Loucy (cell line): ENCODE data around the gene IL18RAP.
A peak's percentile ranks its signal among the peaks of the same experiment; 100 is the strongest.

Source experiments
- H2AFZ ChIP-seq: fragments of 200-600 bp; sonication (generic); 2 replicates; pipeline ENCODE4 v1.6.0; 2016; ENCODE audit warnings: antibody characterized with exemption, mild to moderate bottlenecking, low read length, moderate library complexity
- H3F3A ChIP-seq: fragments of 200-600 bp; 2 replicates; pipeline ENCODE4 v1.6.0; 2016; ENCODE audit warnings: antibody characterized with exemption, low read depth, mild to moderate bottlenecking
- H3K27me3 ChIP-seq: fragments of 200-600 bp; sonication (generic); 2 replicates; pipeline ENCODE4 v1.6.1; 2014; ENCODE audit warnings: low read length, mild to moderate bottlenecking; ENCODE audit not compliant: insufficient read depth, poor library complexity, severe bottlenecking
- H3K36me3 ChIP-seq: fragments of 200-600 bp; sonication (generic); 2 replicates; pipeline ENCODE4 v1.6.1; 2016; ENCODE audit warnings: low read length; ENCODE audit not compliant: insufficient read depth
- H3K4me1 ChIP-seq: fragments of 200-600 bp; sonication (generic); 2 replicates; pipeline ENCODE4 v1.5.1; 2014; ENCODE audit warnings: low read length, mild to moderate bottlenecking; ENCODE audit not compliant: insufficient read depth, poor library complexity, severe bottlenecking
- H3K4me2 ChIP-seq: fragments of 200-600 bp; sonication (generic); 2 replicates; pipeline ENCODE4 v1.6.0; 2014; ENCODE audit warnings: antibody characterized with exemption, low read length, low read depth, mild to moderate bottlenecking; ENCODE audit not compliant: poor library complexity, severe bottlenecking
- H3K4me3 ChIP-seq: fragments of 200-600 bp; sonication (generic); 2 replicates; pipeline ENCODE4 v1.5.1; 2014; ENCODE audit warnings: low read length, mild to moderate bottlenecking, mixed read lengths; ENCODE audit not compliant: poor library complexity, severe bottlenecking
- H3K79me2 ChIP-seq: fragments of 200-600 bp; sonication (generic); 2 replicates; pipeline ENCODE4 v1.6.1; 2014; ENCODE audit warnings: low read length; ENCODE audit not compliant: insufficient read depth
- H3K9ac ChIP-seq: fragments of 200-600 bp; sonication (generic); 2 replicates; pipeline ENCODE4 v1.6.0; 2014; ENCODE audit warnings: mild to moderate bottlenecking, low read depth, low read length, moderate library complexity; ENCODE audit not compliant: poor library complexity, severe bottlenecking
- H3K9me2 ChIP-seq: fragments of 200-600 bp; sonication (generic); replicated peaks from 2 replicates; pipeline ENCODE4 v1.6.1; 2016; ENCODE audit warnings: low read depth, low read length, mixed read lengths
- H3K9me3 ChIP-seq: fragments of 200-600 bp; sonication (generic); 2 replicates; pipeline ENCODE4 v1.6.1; 2014; ENCODE audit warnings: mild to moderate bottlenecking, antibody characterized with exemption, low read length, low read depth; ENCODE audit not compliant: insufficient read depth
- H4K20me1 ChIP-seq: fragments of 200-600 bp; sonication (generic); 2 replicates; pipeline ENCODE4 v1.6.0; 2014; ENCODE audit warnings: antibody characterized with exemption, low read length, mild to moderate bottlenecking; ENCODE audit not compliant: insufficient read depth, poor library complexity, severe bottlenecking
- CTCF ChIP-seq: fragments of 200-600 bp; sonication (generic); conservative IDR thresholded peaks from 2 replicates; pipeline ENCODE4 v1.5.1; 2014; ENCODE audit warnings: mild to moderate bottlenecking, antibody characterized with exemption, low read length
- EZH2phosphoT487 ChIP-seq: fragments of 200-600 bp; IDR thresholded peaks from 2 replicates; pipeline ENCODE4 v1.6.1; 2018; ENCODE audit warnings: antibody characterized with exemption, mild to moderate bottlenecking, moderate library complexity, borderline replicate concordance

The IL18RAP gene

GRCh38 chr2:102489646-102490045 lies 66.7 kb downstream of the IL18RAP start:
- H3K4me1 ChIP-seq = peaks cover 40% of the 10 kb centered on the region
- no peaks in the 10 kb centered on the region for H3K27me3 ChIP-seq
- H3K9ac ChIP-seq = no peak overlapping the region
- H3K9me3 ChIP-seq = 0 out of 2 replicates have a peak, but pooled peaks cover 11% of the 10 kb centered on the region
- H3K4me2 ChIP-seq = peak overlapping the region; percentile 60
- H3K79me2 ChIP-seq = no peaks in the 10 kb centered on the region
- TF ChIP-seq CTCF (no peak), EZH2phosphoT487 (no peak)
- no peaks in the 10 kb centered on the region; the same call in 1 of the 2 replicates for H3K36me3 ChIP-seq
- H2AFZ ChIP-seq = no peak overlapping the region
- H4K20me1 ChIP-seq = no peaks in the 10 kb centered on the region
- no peaks in the 10 kb centered on the region for H3K9me2 ChIP-seq
- H3F3A ChIP-seq = peaks cover 11% of the 10 kb centered on the region
- H3K4me3 ChIP-seq = peak overlapping the region; percentile 48

- Histone ChIP-seq H3K4me3 (no peak overlapping the region), H3K4me2 (no peak overlapping the region), H3K36me3 (no peaks in the 10 kb centered on the region; the same call in 1 of the 2 replicates), H3F3A (peaks cover 11% of the 10 kb centered on the region), H4K20me1 (no peaks in the 10 kb centered on the region), H3K9me3 (0 out of 2 replicates have a peak, but pooled peaks cover 11% of the 10 kb centered on the region), H3K27me3 (no peaks in the 10 kb centered on the region), H3K9me2 (no peaks in the 10 kb centered on the region), H3K79me2 (no peaks in the 10 kb centered on the region), H3K4me1 (peaks cover 35% of the 10 kb centered on the region), H3K9ac (no peak overlapping the region), H2AFZ (no peak overlapping the region)
- TF ChIP-seq EZH2phosphoT487 (no peak), CTCF (no peak)
Observed at GRCh38 chr2:102492006-102492405, 69.0 kb downstream of the IL18RAP start.

- no peaks in the 10 kb centered on the region for H4K20me1 ChIP-seq
- H3K4me2 ChIP-seq = no peak overlapping the region
- no peaks in the 10 kb centered on the region; the same call in 1 of the 2 replicates for H3K36me3 ChIP-seq
- H3K9me2 ChIP-seq = no peaks in the 10 kb centered on the region
- H2AFZ ChIP-seq = no peak overlapping the region
- no peak overlapping the region for H3K9ac ChIP-seq
- no peaks in the 10 kb centered on the region for H3K27me3 ChIP-seq
- H3K4me1 ChIP-seq = peaks cover 13% of the 10 kb centered on the region
- no peak overlapping the region for H3K4me3 ChIP-seq
- no peaks in the 10 kb centered on the region for H3K79me2 ChIP-seq
- H3K9me3 ChIP-seq = 0 out of 2 replicates have a peak, but pooled peaks cover 11% of the 10 kb centered on the region
- no peak for TF ChIP-seq EZH2phosphoT487
- no peak for TF ChIP-seq CTCF
- H3F3A ChIP-seq = peaks cover 8% of the 10 kb centered on the region
Observed at GRCh38 chr2:102494570-102494969, 71.6 kb downstream of the IL18RAP start.
